GM23338 (cell line): Measurements from ENCODE around the gene FKTN. TPM values are rescaled to one million over a fixed set of nuclear protein-coding genes. Genes with fewer than 3 reads are reported as not detected.
"Not testable (repeated sequence)": the region's sequence is repeated elsewhere in the genome, so short reads cannot be mapped to it uniquely, and the experiment has no call there.

Experiments used
- ATAC-seq: fragments of 200-7000 bp; cut with Tn5 transposase; 3 replicates; pipeline ENCODE4 v1.9.1; 2020
- DNase-seq: peaks from one replicate; pipeline ENCODE4 v3.0.0-alpha.2; 2015; ENCODE audit warnings: low spot score
- H2AFZ ChIP-seq: fragments of 200-600 bp; sonication (generic); 2 replicates; pipeline ENCODE4 v1.8.0; 2016; ENCODE audit warnings: antibody characterized with exemption, mild to moderate bottlenecking, moderate library complexity
- H3F3A ChIP-seq: fragments of 200-600 bp; sonication (generic); replicated peaks from 2 replicates; pipeline ENCODE4 v1.8.0; 2017; ENCODE audit warnings: antibody characterized with exemption, mixed run types, low read depth
- H3K27ac ChIP-seq: fragments of 200-600 bp; sonication (generic); 2 replicates; pipeline ENCODE4 v1.6.1; 2016; ENCODE audit warnings: low read depth
- H3K27me3 ChIP-seq: fragments of 200-600 bp; sonication (generic); 2 replicates; pipeline ENCODE4 v1.8.0; 2016; ENCODE audit warnings: mild to moderate bottlenecking, mixed run types, moderate library complexity; ENCODE audit not compliant: insufficient read depth
- H3K36me3 ChIP-seq: fragments of 200-600 bp; sonication (generic); 2 replicates; pipeline ENCODE4 v1.8.0; 2016; ENCODE audit warnings: mild to moderate bottlenecking; ENCODE audit not compliant: insufficient read depth
- H3K4me1 ChIP-seq: fragments of 200-600 bp; sonication (generic); 2 replicates; pipeline ENCODE4 v1.8.0; 2016; ENCODE audit warnings: mild to moderate bottlenecking, moderate library complexity; ENCODE audit not compliant: insufficient read depth
- H3K4me2 ChIP-seq: fragments of 200-600 bp; sonication (generic); 2 replicates; pipeline ENCODE4 v1.7.1; 2017; ENCODE audit warnings: mixed run types
- H3K4me3 ChIP-seq: fragments of 200-600 bp; sonication (generic); 2 replicates; pipeline ENCODE4 v1.6.1; 2016; ENCODE audit warnings: mixed run types
- H3K79me2 ChIP-seq: fragments of 200-600 bp; sonication (generic); replicated peaks from 2 replicates; pipeline ENCODE4 v1.8.0; 2017; ENCODE audit warnings: mild to moderate bottlenecking; ENCODE audit not compliant: insufficient read depth
- H3K9me2 ChIP-seq: fragments of 200-600 bp; sonication (generic); 2 replicates; pipeline ENCODE4 v1.8.0; 2017; ENCODE audit not compliant: insufficient read depth
- H4K20me1 ChIP-seq: fragments of 200-600 bp; sonication (generic); replicated peaks from 2 replicates; pipeline ENCODE4 v1.8.0; 2017; ENCODE audit warnings: mild to moderate bottlenecking; ENCODE audit not compliant: insufficient read depth
- H3K27ac Mint-ChIP-seq: 2 replicates; pipeline ENCODE4 v1.8.0; 2020; ENCODE audit warnings: inconsistent platforms, mild to moderate bottlenecking, moderate library complexity, mixed read lengths
- H3K27me3 Mint-ChIP-seq: 3 replicates; pipeline ENCODE4 v1.8.0; 2022; ENCODE audit warnings: low read depth, mild to moderate bottlenecking, moderate library complexity, mixed read lengths, inconsistent platforms; ENCODE audit not compliant: insufficient read depth, poor library complexity
- H3K36me3 Mint-ChIP-seq: 3 replicates; pipeline ENCODE4 v1.8.0; 2021; ENCODE audit warnings: low read depth, mild to moderate bottlenecking, inconsistent platforms, moderate library complexity, mixed read lengths
- H3K4me1 Mint-ChIP-seq: 3 replicates; pipeline ENCODE4 v1.8.0; 2020; ENCODE audit warnings: mild to moderate bottlenecking, inconsistent platforms, mixed read lengths
- H3K4me3 Mint-ChIP-seq: 3 replicates; pipeline ENCODE4 v1.8.0; 2021; ENCODE audit warnings: moderate library complexity, mild to moderate bottlenecking, inconsistent platforms, mixed read lengths
- H3K9me3 Mint-ChIP-seq: 3 replicates; pipeline ENCODE4 v1.8.0; 2020; ENCODE audit warnings: moderate library complexity, mild to moderate bottlenecking, inconsistent platforms, mixed read lengths
- CREB1 ChIP-seq: fragments of 250-450 bp; sonication (Bioruptor Pico); IDR thresholded peaks from 2 replicates; pipeline ENCODE4 v1.5.0; 2020; ENCODE audit warnings: low read depth, mild to moderate bottlenecking, moderate library complexity
- NANOG ChIP-seq: IDR thresholded peaks from 2 replicates; pipeline ENCODE4 v1.6.1; 2016; ENCODE audit warnings: antibody characterized with exemption, borderline replicate concordance
- ZNF114 ChIP-seq: fragments of 250-450 bp; sonication (Bioruptor Pico); IDR thresholded peaks from 2 replicates; pipeline ENCODE4 v1.5.0; 2020; ENCODE audit warnings: mild to moderate bottlenecking, moderate library complexity
- polyA plus RNA-seq: library from polyadenylated mRNA; unstranded; fragments of >200 nt; fragmentation: Nextera tagmentation; extraction: Ambion mirVana; gene quantifications from 2 replicates; pipeline ENCODE4 v1.2.1, GENCODE V29; 2016
- total RNA-seq: library from RNA; depleted of rRNA; stranded (reverse); fragments of >200 nt; shearing (Covaris generic); gene quantifications from 2 replicates; pipeline ENCODE4 v1.2.3, GENCODE V29; 2014

Gene FKTN
- total and polyA plus RNA-seq, 2 experiments from 2014 or later, result 6.8 to 9.9 TPM

GRCh38 chr9:105554042-105554441, 3.9 kb upstream of the FKTN start:
- H2AFZ ChIP-seq, result no peak overlapping the region
- Mint-ChIP-seq H3K4me1 (peaks cover 7% of the 10 kb centered on the region; the same call in 2 of the 3 replicates), H3K36me3 (peaks cover 7% of the 10 kb centered on the region), H3K9me3 (peaks cover 11% of the 10 kb centered on the region; the same call in 2 of the 3 replicates), H3K4me3 (no peak overlapping the region), H3K27ac (no peak overlapping the region), H3K27me3 (peaks cover 11% of the 10 kb centered on the region)
- TF ChIP-seq ZNF114 (CRISPR knock-in tag) (no peak), CREB1 (no peak), NANOG (no peak)
- H3K4me2 ChIP-seq, result no peak overlapping the region
- H3K9me2 ChIP-seq, result no peaks in the 10 kb centered on the region
- no peaks in the 10 kb centered on the region for H3K36me3 ChIP-seq
- H3K4me3 ChIP-seq, result no peak overlapping the region
- H3K4me1 ChIP-seq, result peaks cover 6% of the 10 kb centered on the region; the same call in 1 of the 2 replicates
- ATAC-seq (no peak; the same call in 2 of the 3 replicates), DNase-seq (no peak)
- H4K20me1 ChIP-seq, result no peaks in the 10 kb centered on the region
- H3K27ac ChIP-seq, result no peak overlapping the region
- no peaks in the 10 kb centered on the region for H3F3A ChIP-seq
- no peaks in the 10 kb centered on the region; the same call in 1 of the 2 replicates for H3K27me3 ChIP-seq
- peaks cover 8% of the 10 kb centered on the region for H3K79me2 ChIP-seq

GRCh38 chr9:105572455-105572854, 14.5 kb downstream of the FKTN start:
- H3K9me3 Mint-ChIP-seq, result peaks cover 24% of the 10 kb centered on the region
- no peak overlapping the region for H3K4me2 ChIP-seq
- H3K27me3 Mint-ChIP-seq, result no peaks in the 10 kb centered on the region
- no peaks in the 10 kb centered on the region for H3F3A ChIP-seq
- H2AFZ ChIP-seq, result no peak overlapping the region
- no peaks in the 10 kb centered on the region for H3K27me3 ChIP-seq
- no peaks in the 10 kb centered on the region for H3K4me1 ChIP-seq
- H3K27ac ChIP-seq, result no peak overlapping the region
- H3K4me3 ChIP-seq, result no peak overlapping the region
- no peak for DNase-seq
- no peak overlapping the region for H3K27ac Mint-ChIP-seq
- no peak overlapping the region for H3K4me3 Mint-ChIP-seq
- no peak for ATAC-seq
- peaks cover 27% of the 10 kb centered on the region for H3K36me3 Mint-ChIP-seq
- no peaks in the 10 kb centered on the region for H3K79me2 ChIP-seq
- H3K4me1 Mint-ChIP-seq, result no peaks in the 10 kb centered on the region
- H3K9me2 ChIP-seq, result no peaks in the 10 kb centered on the region
- no peaks in the 10 kb centered on the region for H4K20me1 ChIP-seq
- H3K36me3 ChIP-seq, result peaks cover 7% of the 10 kb centered on the region
- no peak for TF ChIP-seq CREB1

GRCh38 chr9:105579952-105580351, 22.0 kb downstream of the FKTN start:
- H3F3A ChIP-seq, H4K20me1 ChIP-seq, ATAC-seq, H3K9me2 ChIP-seq, H3K36me3 ChIP-seq, H3K27ac ChIP-seq, H3K4me3 Mint-ChIP-seq, H3K79me2 ChIP-seq, H3K27me3 ChIP-seq, H3K4me2 ChIP-seq, H2AFZ ChIP-seq, H3K27me3 Mint-ChIP-seq, H3K4me3 ChIP-seq, H3K4me1 Mint-ChIP-seq, H3K27ac Mint-ChIP-seq, DNase-seq, H3K4me1 ChIP-seq: not testable (repeated sequence)
- Mint-ChIP-seq H3K36me3 (peaks cover 26% of the 10 kb centered on the region), H3K9me3 (peaks cover 17% of the 10 kb centered on the region)

GRCh38 chr9:105581550-105581949, 23.6 kb downstream of the FKTN start:
- peak overlapping the region; percentile 91 for H3K27ac Mint-ChIP-seq
- not testable (repeated sequence) for H3K4me1 ChIP-seq, ATAC-seq, H3K27me3 Mint-ChIP-seq, H3K27ac ChIP-seq, H3K4me1 Mint-ChIP-seq, H4K20me1 ChIP-seq, H3F3A ChIP-seq, H3K9me2 ChIP-seq, H3K79me2 ChIP-seq, H3K27me3 ChIP-seq, H3K36me3 ChIP-seq, H3K9me3 Mint-ChIP-seq
- peak overlapping the region; percentile 56; the same call in 2 of the 3 replicates for H3K4me3 Mint-ChIP-seq
- Histone ChIP-seq H2AFZ (peak overlapping the region; percentile 29; the same call in 1 of the 2 replicates), H3K4me3 (peak overlapping the region; percentile 54), H3K4me2 (peak overlapping the region; percentile 77)
- peaks cover 14% of the 10 kb centered on the region for H3K36me3 Mint-ChIP-seq
- peak; percentile 56 for DNase-seq
